H1 (cell line): ENCODE results near the gene POU2F2. TPM values are rescaled to one million over a fixed set of nuclear protein-coding genes. Genes with fewer than 3 reads are reported as not detected.

Experiments
- CTCF ChIA-PET: fragments of 300-600 bp; sonication (Branson Sonifier 250); formaldehyde crosslinking; loops from one replicate; lab custom pipeline; 2021; ENCODE audit not compliant: partially characterized antibody; lab: Charles Lee
- POLR2A ChIA-PET: fragments of 300-600 bp; sonication (Branson Sonifier 250); formaldehyde crosslinking; loops from one replicate; lab custom pipeline; 2021; ENCODE audit warnings: inconsistent platforms; ENCODE audit not compliant: partially characterized antibody; lab: Charles Lee
- DNase-seq, 2 experiments: peaks; one replicate each; pipeline versions ENCODE4 v3.0.0 to v3.0.0-alpha.2; 2010 to 2022; ENCODE audit warnings: low spot score in 2 of 2, low read depth in 1 of 2, mixed read lengths in 1 of 2
- FAIRE-seq: peaks from 2 replicates; lab custom pipeline; 2011; peaks lifted over from hg19 to GRCh38; lab: Jason Lieb, UNC
- H2AFZ ChIP-seq: 2 replicates; pipeline ENCODE4 v1.8.1; 2012; ENCODE audit warnings: low read length, inconsistent platforms
- H2AK5ac ChIP-seq: 2 replicates; pipeline ENCODE4 v1.6.1; 2013; ENCODE audit warnings: low read depth, low read length
- H2BK120ac ChIP-seq: replicated peaks from 2 replicates; pipeline ENCODE3; 2013; ENCODE audit warnings: low read depth, low read length, inconsistent platforms
- H2BK12ac ChIP-seq: 2 replicates; pipeline ENCODE4 v1.6.1; 2013; ENCODE audit warnings: low read depth, low read length
- H2BK15ac ChIP-seq: 2 replicates; pipeline ENCODE4 v1.6.1; 2013; ENCODE audit warnings: low read length
- H2BK20ac ChIP-seq: 2 replicates; pipeline ENCODE4 v1.6.1; 2013; ENCODE audit warnings: low read length
- H2BK5ac ChIP-seq: 2 replicates; pipeline ENCODE4 v1.6.1; 2013; ENCODE audit warnings: low read depth, low read length
- H3K14ac ChIP-seq: 2 replicates; pipeline ENCODE4 v1.6.1; 2013; ENCODE audit warnings: inconsistent platforms; ENCODE audit not compliant: insufficient read length
- H3K18ac ChIP-seq: 2 replicates; pipeline ENCODE4 v1.6.1; 2013; ENCODE audit warnings: low read length; ENCODE audit errors: extremely low read depth
- H3K23ac ChIP-seq: 2 replicates; pipeline ENCODE4 v1.6.1; 2013; ENCODE audit warnings: inconsistent platforms; ENCODE audit not compliant: insufficient read length
- H3K23me2 ChIP-seq: 2 replicates; pipeline ENCODE4 v1.6.1; 2013; ENCODE audit warnings: low read depth, low read length
- H3K27ac ChIP-seq: 2 replicates; pipeline ENCODE4 v1.6.1; 2011; ENCODE audit warnings: low read depth, low read length, inconsistent platforms
- H3K27me3 ChIP-seq, 4 experiments: replicated peaks in 1 of 4; 1 replicate in 1 of 4; 2 replicates in 3 of 4; pipeline versions ENCODE4 v1.6.1 to v1.8.1; 2011 to 2013; ENCODE audit warnings: low read length in 3 of 4, mild to moderate bottlenecking in 3 of 4, inconsistent platforms in 2 of 4, mixed read lengths in 2 of 4, moderate library complexity in 1 of 4; ENCODE audit not compliant: control insufficient read depth in 3 of 4, insufficient read depth in 3 of 4; ENCODE audit errors: extremely low read depth in 1 of 4
- H3K36me3 ChIP-seq, 4 experiments: 2 replicates each; pipeline versions ENCODE4 v1.6.1 to v1.8.1; 2011 to 2013; ENCODE audit warnings: mild to moderate bottlenecking in 4 of 4, low read length in 3 of 4, moderate library complexity in 2 of 4, control low read depth in 1 of 4, inconsistent platforms in 1 of 4; ENCODE audit not compliant: insufficient read depth in 4 of 4, control insufficient read depth in 2 of 4
- H3K4ac ChIP-seq: replicated peaks from 2 replicates; pipeline ENCODE3; 2013; ENCODE audit warnings: low read length, low read depth, mixed read lengths, inconsistent platforms; ENCODE audit not compliant: insufficient read length
- H3K4me1 ChIP-seq, 4 experiments: replicated peaks in 1 of 4; 1 replicate in 1 of 4; 2 replicates in 3 of 4; pipeline versions ENCODE4 v1.6.1 to v1.8.1; 2011 to 2013; ENCODE audit warnings: low read length in 3 of 4, inconsistent platforms in 2 of 4, mixed read lengths in 1 of 4; ENCODE audit not compliant: insufficient read depth in 4 of 4, control insufficient read depth in 3 of 4
- H3K4me2 ChIP-seq, 2 experiments: 2 replicates each; pipeline versions ENCODE4 v1.6.1 to v1.8.1; 2011 to 2013; ENCODE audit warnings: low read depth in 2 of 2, low read length in 2 of 2, control low read depth in 1 of 2, inconsistent platforms in 1 of 2, mild to moderate bottlenecking in 1 of 2; ENCODE audit not compliant: insufficient read depth in 1 of 2
- H3K4me3 ChIP-seq, 4 experiments: fragments of 200-600, 300-600 bp in 1 of 4; sonication (generic), shearing (Covaris generic), sonication (Bioruptor Twin) in 1 of 4; 2 replicates each; pipeline versions ENCODE4 v1.5.1 to v1.8.1; 2011 to 2016; ENCODE audit warnings: low read length in 4 of 4, low read depth in 3 of 4, control low read depth in 2 of 4, inconsistent platforms in 2 of 4, mild to moderate bottlenecking in 2 of 4, mixed read lengths in 1 of 4, moderate library complexity in 1 of 4; ENCODE audit not compliant: insufficient read depth in 2 of 4; ENCODE audit errors: extremely low read depth in 1 of 4
- H3K56ac ChIP-seq: replicated peaks from 2 replicates; pipeline ENCODE3; 2013; ENCODE audit warnings: low read depth, mild to moderate bottlenecking, mixed read lengths, low read length, inconsistent platforms; ENCODE audit not compliant: insufficient read length
- H3K79me1 ChIP-seq: 2 replicates; pipeline ENCODE4 v1.6.1; 2013; ENCODE audit warnings: low read depth, low read length, control low read depth
- H3K79me2 ChIP-seq, 2 experiments: 2 replicates each; pipeline versions ENCODE4 v1.6.1 to v1.8.1; 2012 to 2013; ENCODE audit warnings: low read length in 2 of 2, mild to moderate bottlenecking in 2 of 2, inconsistent platforms in 1 of 2; ENCODE audit not compliant: insufficient read depth in 2 of 2, control insufficient read depth in 1 of 2
- H3K9ac ChIP-seq, 4 experiments: replicated peaks in 1 of 4; 1 replicate in 1 of 4; 2 replicates in 3 of 4; pipeline versions ENCODE4 v1.6.1 to v1.8.1; 2011 to 2013; ENCODE audit warnings: low read depth in 3 of 4, low read length in 3 of 4, control low read depth in 2 of 4, mild to moderate bottlenecking in 2 of 4, moderate library complexity in 2 of 4, inconsistent platforms in 1 of 4; ENCODE audit errors: extremely low read depth in 1 of 4
- H3K9me3 ChIP-seq, 2 experiments: 2 replicates each; pipeline versions ENCODE4 v1.6.1 to v1.8.1; 2012 to 2013; ENCODE audit warnings: mild to moderate bottlenecking in 2 of 2, moderate library complexity in 2 of 2, control low read depth in 1 of 2, inconsistent platforms in 1 of 2, low read depth in 1 of 2, low read length in 1 of 2, mixed read lengths in 1 of 2; ENCODE audit not compliant: insufficient read depth in 2 of 2
- H4K20me1 ChIP-seq, 2 experiments: replicated peaks in 1 of 2; 2 replicates each; pipeline versions ENCODE3 to v1.8.1; 2011 to 2013; ENCODE audit warnings: inconsistent platforms in 2 of 2, low read length in 2 of 2, mild to moderate bottlenecking in 1 of 2; ENCODE audit not compliant: insufficient read depth in 2 of 2, control insufficient read depth in 1 of 2
- H4K5ac ChIP-seq: 2 replicates; pipeline ENCODE4 v1.6.1; 2013; ENCODE audit warnings: low read length, low read depth, mixed read lengths, inconsistent platforms; ENCODE audit not compliant: insufficient read length
- H4K8ac ChIP-seq: 2 replicates; pipeline ENCODE4 v1.8.0; 2013; ENCODE audit warnings: mild to moderate bottlenecking, moderate library complexity, low read length, inconsistent platforms; ENCODE audit not compliant: insufficient read depth; ENCODE audit errors: extremely low read depth
- H4K91ac ChIP-seq: replicated peaks from 2 replicates; pipeline ENCODE3; 2013; ENCODE audit warnings: low read length, mixed read lengths, inconsistent platforms; ENCODE audit not compliant: insufficient read length
- CBX8 ChIP-seq: fragments of 300-800, 300-1000 bp; sonication (generic); IDR thresholded peaks from 2 replicates; pipeline ENCODE4 v1.7.1; 2016; ENCODE audit warnings: low read depth, low read length, borderline replicate concordance
- CTBP2 ChIP-seq: IDR thresholded peaks from 2 replicates; pipeline ENCODE4 v1.7.0; 2011; ENCODE audit warnings: borderline replicate concordance, mild to moderate bottlenecking, moderate library complexity, mixed read lengths, low read length; ENCODE audit not compliant: insufficient read depth, insufficient read length
- CTCF ChIP-seq, 3 experiments: IDR thresholded peaks; 1 replicate in 2 of 3; 2 replicates in 1 of 3; pipeline versions ENCODE4 v1.5.1 to v1.6.1; 2011; ENCODE audit warnings: low read length in 3 of 3, mild to moderate bottlenecking in 3 of 3, inconsistent platforms in 2 of 3, low read depth in 1 of 3, moderate library complexity in 1 of 3; ENCODE audit not compliant: insufficient read depth in 1 of 3; ENCODE audit errors: control extremely low read depth in 1 of 3
- HDAC6 ChIP-seq: IDR thresholded peaks from one replicate; pipeline ENCODE4 v1.7.1; 2012; ENCODE audit warnings: low read depth, mild to moderate bottlenecking, inconsistent platforms, low read length, moderate library complexity
- NRF1 ChIP-seq: IDR thresholded peaks from 2 replicates; pipeline ENCODE4 v1.6.1; 2011; ENCODE audit warnings: mild to moderate bottlenecking, low read depth, low read length, improper control_type of control experiment
- RFX5 ChIP-seq: IDR thresholded peaks from 2 replicates; pipeline ENCODE4 v1.6.1; 2011; ENCODE audit warnings: low read depth, low read length, improper control_type of control experiment, borderline replicate concordance
- RXRA ChIP-seq: IDR thresholded peaks from 2 replicates; pipeline ENCODE4 v1.6.1; 2011; ENCODE audit warnings: low read depth, mild to moderate bottlenecking, low read length, moderate library complexity; ENCODE audit not compliant: insufficient read depth
- SIN3A ChIP-seq, 2 experiments: IDR thresholded peaks in 1 of 2; conservative IDR thresholded peaks in 1 of 2; 2 replicates each; pipeline ENCODE4 v1.6.1; 2011 to 2012; ENCODE audit warnings: low read length in 2 of 2, improper control_type of control experiment in 1 of 2, low read depth in 1 of 2, mild to moderate bottlenecking in 1 of 2
- SIRT6 ChIP-seq: IDR thresholded peaks from one replicate; pipeline ENCODE4 v1.7.1; 2012; ENCODE audit warnings: low read length, inconsistent platforms
- TEAD4 ChIP-seq: IDR thresholded peaks from 2 replicates; pipeline ENCODE4 v1.6.1; 2012; ENCODE audit warnings: low read depth, low read length, inconsistent platforms, mixed read lengths
- ZNF274 ChIP-seq: IDR thresholded peaks from 2 replicates; pipeline ENCODE4 v1.7.0; 2012; ENCODE audit warnings: low read length, borderline replicate concordance; ENCODE audit errors: extremely low read depth
- WGBS, 2 experiments: shearing (Covaris generic) in 1 of 2; methylation state at CpG; one replicate each; pipeline versions ENCODE4 v1.1.6 to v1.1.7; 2013 to 2015; ENCODE audit warnings: low lambda C conversion rate in 2 of 2, mixed read lengths in 2 of 2, inconsistent platforms in 1 of 2, low coverage in 1 of 2, missing lambda C conversion rate in 1 of 2; ENCODE audit not compliant: insufficient replicate concordance in 2 of 2, insufficient coverage in 1 of 2, insufficient read length in 1 of 2; ENCODE audit errors: extremely low coverage in 1 of 2, missing lambda C conversion rate in 1 of 2; 5-methylcytosine and 5-hydroxymethylcytosine counted together
- polyA plus RNA-seq, 7 experiments: library from polyadenylated mRNA; depleted of rRNA in 3 of 7; stranded (reverse) in 5 of 7; unstranded in 2 of 7; fragments of >200 nt in 5 of 7; fragments of 200-250 nt in 2 of 7; gene quantifications; 1 replicate in 5 of 7; 2 replicates in 1 of 7; 4 replicates in 1 of 7; pipeline versions ENCODE4 v1.2.1 to v1.2.3, GENCODE V29; 2011 to 2013; ENCODE audit warnings: missing spikeins in 2 of 7, mixed read lengths in 2 of 7
- total RNA-seq: library from RNA; stranded (reverse); fragmentation: NEBNext Ultra II Directional; extraction: Animal tissue kit (Norgen Biotek cat#: 25700); gene quantifications from 2 replicates; pipeline ENCODE4 v1.2.1, GENCODE V29; 2021

POU2F2 gene
- total and polyA plus RNA-seq, 2 of the 8 experiments (the other 6 are each of a cell fraction or from before 2014, with no cell fraction given) = 5.0 to 6.1 TPM

GRCh38 chr19:42038666-42039065, 93.6 kb downstream of the POU2F2 start:
- Histone ChIP-seq H2AFZ (no peak overlapping the region), H3K27ac (no peak overlapping the region), H3K18ac (no peak overlapping the region), H2BK5ac (no peak overlapping the region), H3K4ac (no peak overlapping the region), H4K5ac (no peak overlapping the region), H3K56ac (no peak overlapping the region), H2BK120ac (no peak overlapping the region), H3K36me3 (peaks cover 19 to 42% (median 30%) of the 10 kb centered on the region in 4 experiments; a peak in 6 of 8 replicates), H3K4me3 (no peak overlapping the region), H2BK20ac (no peak overlapping the region), H3K4me1 (no peaks in the 10 kb centered on the region), H3K27me3 (no peaks in the 10 kb centered on the region), H3K4me2 (no peak overlapping the region), H2BK15ac (no peak overlapping the region), H3K9me3 (no peaks in the 10 kb centered on the region), H3K79me1 (no peaks in the 10 kb centered on the region; the same call in 1 of the 2 replicates), H3K23ac (no peak overlapping the region), H4K8ac (no peak overlapping the region), H3K79me2 (no peaks in the 10 kb centered on the region), H2AK5ac (no peak overlapping the region), H4K20me1 (peaks cover 0 to 6% of the 10 kb centered on the region in 2 experiments), H3K23me2 (no peaks in the 10 kb centered on the region), H2BK12ac (no peak overlapping the region), H4K91ac (no peak overlapping the region), H3K9ac (no peak overlapping the region), H3K14ac (no peak overlapping the region)
- CTCF ChIA-PET = interaction anchor here (2.5 kb wide), 1 partner anchor 10 kb away, joined by 26 read pairs; no protein-coding TSS in a partner anchor
- DNase-seq (no peak), FAIRE-seq (no peak)
- POLR2A ChIA-PET = interaction anchor here (1.4 to 3.6 kb wide), 5 partner anchors 10 to 24 kb away, joined by 3 to 12 read pairs (median 7); no protein-coding TSS in a partner anchor
- 96% methylated on average over 6 of the region's 6 CpGs; no CpG with 5 or more reads in 1 of the 2 experiments for WGBS, 2 experiments
- TF ChIP-seq ZNF274 = no peak
- no peak for TF ChIP-seq HDAC6
- TF ChIP-seq SIRT6 = no peak
- no peak for TF ChIP-seq NRF1
- no peak for TF ChIP-seq RXRA
- TF ChIP-seq SIN3A (conservative IDR thresholded peaks at IDR 0.05 in 1 of 2, IDR thresholded peaks at IDR 0.05 in 1 of 2; ENCODE audit: low read depth in 1 of 2, low read length in 2 of 2) = no peak
- no peak for TF ChIP-seq RFX5
- TF ChIP-seq CTBP2 = no peak
- TF ChIP-seq TEAD4 = no peak
- no peak for TF ChIP-seq CTCF (IDR thresholded peaks at IDR 0.05; ENCODE audit: control extremely low read depth in 1 of 3, insufficient read depth in 1 of 3, low read depth in 1 of 3, low read length in 3 of 3)
- TF ChIP-seq CBX8 = no peak
